GM10847 (cell line): Measurements from ENCODE around the gene NADSYN1.

Experiments
- POLR2A ChIP-seq: IDR thresholded peaks from 2 replicates; pipeline ENCODE4 v1.6.1; 2011; ENCODE audit not compliant: insufficient read length; ENCODE audit errors: extremely low read depth

Gene NADSYN1

GRCh38 chr11:71474141-71474770, 21.3 kb downstream of the NADSYN1 start:
- TF ChIP-seq POLR2A: no peak

- TF ChIP-seq POLR2A: no peak
Measured at GRCh38 chr11:71474771-71475483, 21.9 kb downstream of the NADSYN1 start.

GRCh38 chr11:71476031-71476430, 23.0 kb downstream of the NADSYN1 start:
- no peak for TF ChIP-seq POLR2A

- no peak for TF ChIP-seq POLR2A
Measured at GRCh38 chr11:71476926-71477640, 24.1 kb downstream of the NADSYN1 start.

- no peak for TF ChIP-seq POLR2A
Measured at GRCh38 chr11:71477641-71478527, 24.9 kb downstream of the NADSYN1 start.

- no peak for TF ChIP-seq POLR2A
Measured at GRCh38 chr11:71478528-71478840, 25.5 kb downstream of the NADSYN1 start.

GRCh38 chr11:71481101-71481960, 28.3 kb downstream of the NADSYN1 start:
- no peak for TF ChIP-seq POLR2A

GRCh38 chr11:71482216-71482615, 29.2 kb downstream of the NADSYN1 start:
- TF ChIP-seq POLR2A: no peak

GRCh38 chr11:71482746-71483364, 29.9 kb downstream of the NADSYN1 start:
- no peak for TF ChIP-seq POLR2A

- TF ChIP-seq POLR2A: no peak
Measured at GRCh38 chr11:71483692-71484091, 30.7 kb downstream of the NADSYN1 start.

- TF ChIP-seq POLR2A: no peak
Measured at GRCh38 chr11:71484248-71485062, 31.5 kb downstream of the NADSYN1 start.

- no peak for TF ChIP-seq POLR2A
Measured at GRCh38 chr11:71485063-71485399, 32.0 kb downstream of the NADSYN1 start.

GRCh38 chr11:71485466-71485865, 32.5 kb downstream of the NADSYN1 start:
- TF ChIP-seq POLR2A: no peak
